ENCODE data around the gene OR6C70.
"Not testable (repeated sequence)": the region's sequence is repeated elsewhere in the genome, so short reads cannot be mapped to it uniquely, and the experiment has no call there.

OR6C70 gene

GRCh38 chr12:55470088-55470829 is at the start of gene OR6C70:
Gene OR6C70, minus strand, starts transcription at chr12:55470138. Its CDS starts 0 bp downstream, at chr12:55470138.
- DNase-seq, result no peak

GRCh38 chr12:55516391-55516790 is 46.5 kb upstream of the OR6C70 start:
- no peak for DNase-seq

DNA sequence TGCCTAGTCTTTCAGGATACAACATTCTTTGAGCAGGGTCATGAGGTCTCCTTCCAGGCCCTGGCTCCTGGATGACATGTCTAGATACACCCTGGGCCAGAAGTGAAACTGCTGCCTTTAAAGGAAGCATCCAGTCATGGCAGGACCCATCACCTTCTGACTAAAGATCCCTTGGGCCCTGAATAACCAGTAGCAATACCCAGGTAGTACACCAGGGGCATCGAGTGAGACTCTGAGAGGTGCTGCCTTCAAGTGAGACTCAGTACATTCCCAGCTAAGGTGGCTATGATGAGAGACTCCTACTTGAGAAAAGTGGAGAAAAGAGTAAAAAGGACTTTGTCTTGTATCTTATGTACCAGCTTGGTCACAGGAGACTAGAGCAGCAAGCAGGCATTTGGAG is 45.8 kb upstream of the OR6C70 start:
- no peak for DNase-seq

GRCh38 chr12:55501601-55502000 is 31.7 kb upstream of the OR6C70 start:
- DNase-seq, result no peak

GRCh38 chr12:55499810-55500252 is 29.9 kb upstream of the OR6C70 start:
- no peak for DNase-seq

- DNase-seq, result no peak
These were observed 29.3 kb upstream of the OR6C70 start for GRCh38 chr12:55499231-55499630.

DNA sequence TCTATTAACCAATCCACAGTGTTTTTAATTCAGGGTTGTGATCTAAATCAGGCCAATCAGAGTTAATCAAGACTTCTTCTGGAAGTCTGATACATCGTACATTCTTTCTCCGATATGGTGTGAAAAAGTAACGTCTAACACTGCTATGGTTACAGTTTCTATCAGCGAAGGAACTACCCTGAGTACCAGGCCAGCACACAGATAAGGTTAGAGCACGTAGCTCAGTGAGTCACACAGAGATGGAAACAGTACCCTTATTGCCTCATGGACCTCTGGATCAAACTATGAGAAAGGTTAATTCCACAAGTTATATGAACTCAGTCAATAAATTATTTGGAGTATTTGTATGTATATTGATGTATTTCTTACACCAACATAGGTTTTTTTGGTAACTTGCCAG is 25.6 kb upstream of the OR6C70 start:
- DNase-seq, result no peak

GRCh38 chr12:55492078-55492477 is 22.1 kb upstream of the OR6C70 start, which contains the start of gene OR6C68:
Gene OR6C68, plus strand, starts transcription at chr12:55492378. Its CDS starts 0 bp downstream, at chr12:55492378.
- no peak for DNase-seq

- DNase-seq, result not testable (repeated sequence)
These were observed 14.3 kb upstream of the OR6C70 start for GRCh38 chr12:55484284-55484683.

DNA sequence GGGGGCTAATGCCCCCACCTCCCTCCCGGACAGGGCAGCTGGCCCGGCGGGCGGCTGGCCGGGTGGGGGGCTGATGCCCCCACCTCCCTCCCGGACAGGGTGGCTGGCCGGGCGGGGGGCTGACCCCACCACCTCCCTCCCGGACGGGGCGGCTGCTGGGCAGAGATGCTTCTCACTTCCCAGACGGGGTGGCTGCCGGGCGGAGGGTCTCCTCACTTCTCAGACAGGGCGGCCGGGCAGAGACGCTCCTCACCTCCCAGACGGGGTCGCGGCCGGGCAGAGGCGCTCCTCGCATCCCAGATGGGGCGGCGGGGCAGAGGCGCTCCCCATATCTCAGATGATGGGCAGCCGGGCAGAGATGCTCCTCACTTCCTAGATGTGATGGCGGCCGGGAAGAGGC is 9.2 kb upstream of the OR6C70 start:
- not testable (repeated sequence) for DNase-seq

GRCh38 chr12:55472264-55472663 is 2.3 kb upstream of the OR6C70 start:
- DNase-seq, result no peak

GRCh38 chr12:55469291-55469690 is 647 bp downstream of the OR6C70 start:
- no peak for DNase-seq

GRCh38 chr12:55467836-55468235 is 2.1 kb downstream of the OR6C70 start:
- DNase-seq, result no peak

DNA sequence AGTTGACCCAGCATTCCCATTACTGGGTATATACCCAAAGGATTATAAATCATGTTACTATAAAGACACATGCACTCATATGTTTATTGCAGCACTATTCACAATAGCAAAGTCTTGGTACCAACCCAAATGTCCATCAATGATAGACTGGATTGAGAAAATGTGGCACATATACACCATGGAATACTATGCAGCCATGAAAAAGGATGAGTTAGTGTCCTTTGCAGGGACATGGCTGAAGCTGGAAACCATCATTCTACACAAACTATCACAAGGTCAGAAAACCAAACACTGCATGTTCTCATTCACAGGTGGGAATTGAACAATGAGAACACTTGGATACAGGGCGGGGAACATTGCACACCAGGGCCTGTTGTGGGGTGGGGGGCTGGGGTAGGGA is 5.0 kb downstream of the OR6C70 start:
- not testable (repeated sequence) for DNase-seq

DNA sequence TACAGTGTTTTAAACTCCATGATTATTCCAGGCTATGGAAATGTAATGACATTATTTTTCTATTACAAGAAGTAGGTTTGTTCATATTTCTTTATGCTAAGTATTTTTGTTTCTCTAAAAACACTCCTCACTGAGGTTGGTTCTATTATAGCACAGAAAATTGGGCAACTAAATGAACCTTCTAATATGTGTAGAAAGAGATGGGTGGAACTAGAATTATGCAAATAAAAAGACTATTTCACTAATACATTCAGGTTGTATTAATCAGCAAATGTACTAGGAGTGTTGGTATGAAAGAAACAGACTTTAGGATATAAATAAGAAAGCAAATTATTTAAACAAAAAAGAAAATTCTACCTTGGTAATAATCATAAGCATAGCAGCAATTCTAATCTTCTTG is 21.1 kb downstream of the OR6C70 start:
- DNase-seq, result no peak

DNA sequence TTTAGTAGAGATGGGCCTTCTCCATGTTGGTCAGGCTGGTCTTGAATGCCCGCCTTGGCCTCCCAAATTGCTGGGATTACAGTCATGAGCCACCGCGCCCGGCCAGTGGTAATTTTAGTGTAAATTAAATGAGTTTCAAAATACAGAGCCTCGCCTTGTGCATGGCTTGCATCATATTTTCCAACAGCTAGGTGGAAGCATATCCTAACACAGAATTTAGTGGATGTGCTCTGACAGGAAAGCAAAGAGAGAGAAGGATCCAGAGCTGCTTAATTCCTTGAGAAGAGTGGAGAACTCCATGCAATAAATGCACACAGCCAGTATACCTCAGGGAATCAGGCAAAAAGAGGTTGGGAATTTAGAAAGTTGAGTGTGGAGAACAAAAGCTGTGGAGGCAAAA is 23.6 kb downstream of the OR6C70 start:
- DNase-seq, result no peak

GRCh38 chr12:55445357-55445756 is 24.6 kb downstream of the OR6C70 start:
- no peak for DNase-seq

DNA sequence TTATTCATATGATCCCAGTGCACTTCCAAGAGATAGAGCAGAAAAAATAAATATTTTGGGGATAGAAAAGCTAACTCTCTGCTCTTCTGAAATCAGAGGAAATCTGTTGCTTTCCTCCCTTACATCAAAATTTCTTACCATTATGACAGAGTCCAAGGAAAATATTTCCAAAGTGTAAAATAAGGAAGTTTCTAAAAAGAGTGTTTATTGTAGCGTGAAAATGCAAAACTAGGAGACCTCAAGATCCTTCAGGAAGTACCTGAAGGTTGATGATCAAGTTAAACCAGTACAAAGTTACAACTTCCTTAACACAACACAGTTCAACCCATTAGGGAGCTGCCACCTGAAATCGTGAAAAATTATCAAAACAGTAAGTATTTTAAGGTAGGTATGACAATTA is 26.2 kb downstream of the OR6C70 start, which contains the start of gene OR6C2:
Gene OR6C2 (plus strand): TSS at position 301 of the 400 bp plus-strand sequence. CDS start 8,138 bp downstream, outside the sequence.
- no peak for DNase-seq

- DNase-seq, result not testable (repeated sequence)
These were observed 28.7 kb downstream of the OR6C70 start for GRCh38 chr12:55441233-55441632.

GRCh38 chr12:55428331-55429243 is 41.4 kb downstream of the OR6C70 start:
- no peak for DNase-seq

- no peak for DNase-seq
These were observed 44.0 kb downstream of the OR6C70 start, which contains the start of gene OR6C76 for GRCh38 chr12:55425954-55426353. Gene OR6C76, plus strand, starts transcription at chr12:55426254. Its CDS starts 0 bp downstream, at chr12:55426254.

DNA sequence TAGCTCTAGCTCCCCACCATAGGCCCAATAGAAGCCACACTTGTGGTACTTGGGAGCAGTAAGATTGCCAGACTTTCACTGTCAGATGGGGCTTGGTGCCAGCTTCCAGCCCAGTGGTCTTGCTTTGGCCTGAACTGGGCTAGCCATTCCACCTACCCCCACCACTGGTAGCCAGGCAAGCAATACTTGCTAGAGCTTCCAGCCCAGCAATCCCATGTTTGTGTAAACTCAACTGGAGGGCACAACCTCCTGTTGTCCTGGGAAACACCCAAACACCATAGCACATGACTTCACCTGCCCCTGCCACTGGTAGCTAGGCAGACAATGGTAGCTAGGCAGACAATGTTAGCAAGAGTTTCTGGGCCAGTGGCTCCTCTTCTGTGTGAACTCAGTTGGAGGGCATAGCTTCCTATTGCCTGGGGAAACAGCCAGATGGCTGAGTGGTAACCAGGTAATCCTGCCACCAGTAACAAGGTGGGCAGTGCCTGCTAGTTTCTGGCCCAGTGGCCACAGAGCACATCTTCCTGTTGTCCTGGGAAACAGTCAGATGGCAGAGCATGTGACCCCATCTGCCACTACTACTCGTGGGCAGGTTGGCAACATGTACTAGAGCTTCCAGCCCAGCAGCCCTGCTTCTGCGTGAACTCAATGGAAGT is 49.5 kb downstream of the OR6C70 start:
- DNase-seq, result no peak

Data from stimulated activated CD4-positive, alpha-beta T cell treated with anti-CD3 and anti-CD28 coated beads, Interleukin-2, amount 100 ng/mL, for 48 hours (primary cell).